MM.1S (cell line): ENCODE results near the gene MGST2.

Experiments used
- DNase-seq: peaks from one replicate; pipeline ENCODE4 v3.0.0-alpha.2; 2015
- H2AFZ ChIP-seq: fragments of 300-600 bp; sonication (generic); 2 replicates; pipeline ENCODE4 v1.6.0; 2016; ENCODE audit warnings: antibody characterized with exemption, low read length
- H3F3A ChIP-seq: fragments of 300-600 bp; sonication (generic); 2 replicates; pipeline ENCODE4 v1.6.1; 2016; ENCODE audit warnings: mild to moderate bottlenecking, antibody characterized with exemption, low read length, moderate library complexity, mixed read lengths; ENCODE audit not compliant: insufficient read depth
- H3K27ac ChIP-seq: fragments of 300-600 bp; sonication (generic); 2 replicates; pipeline ENCODE4 v1.5.1; 2016; ENCODE audit warnings: mild to moderate bottlenecking, low read length
- H3K27me3 ChIP-seq: fragments of 300-600 bp; sonication (generic); replicated peaks from 2 replicates; pipeline ENCODE4 v1.6.0; 2016; ENCODE audit warnings: low read length; ENCODE audit not compliant: insufficient read depth
- H3K36me3 ChIP-seq: fragments of 300-600 bp; sonication (generic); replicated peaks from 2 replicates; pipeline ENCODE4 v1.6.1; 2016; ENCODE audit warnings: mild to moderate bottlenecking, low read length, mixed read lengths; ENCODE audit not compliant: insufficient read depth
- H3K4me1 ChIP-seq: fragments of 300-600 bp; sonication (generic); 2 replicates; pipeline ENCODE4 v1.6.1; 2016; ENCODE audit warnings: low read length, mixed read lengths
- H3K4me2 ChIP-seq: fragments of 300-600 bp; sonication (generic); 2 replicates; pipeline ENCODE4 v1.6.0; 2016; ENCODE audit warnings: low read depth, low read length
- H3K4me3 ChIP-seq: fragments of 300-600 bp; sonication (generic); 2 replicates; pipeline ENCODE4 v1.5.1; 2016; ENCODE audit warnings: low read length, mixed read lengths
- H3K79me2 ChIP-seq: fragments of 300-600 bp; sonication (generic); 2 replicates; pipeline ENCODE4 v1.6.1; 2016; ENCODE audit warnings: mixed run types, low read length, mixed read lengths
- H3K9ac ChIP-seq: fragments of 300-600 bp; sonication (generic); 2 replicates; pipeline ENCODE4 v1.6.1; 2016; ENCODE audit warnings: low read length, mixed read lengths
- H3K9me2 ChIP-seq: fragments of 300-600 bp; sonication (generic); replicated peaks from 2 replicates; pipeline ENCODE4 v1.6.1; 2016; ENCODE audit warnings: mild to moderate bottlenecking, low read length, mixed read lengths; ENCODE audit not compliant: insufficient read depth
- H3K9me3 ChIP-seq: fragments of 300-600 bp; sonication (generic); replicated peaks from 2 replicates; pipeline ENCODE4 v1.6.1; 2016; ENCODE audit warnings: mild to moderate bottlenecking, low read length, mixed read lengths; ENCODE audit not compliant: insufficient read depth
- H4K20me1 ChIP-seq: fragments of 300-600 bp; sonication (generic); 2 replicates; pipeline ENCODE4 v1.6.1; 2016; ENCODE audit warnings: mild to moderate bottlenecking, low read length, moderate library complexity, mixed read lengths; ENCODE audit not compliant: insufficient read depth
- EZH2 ChIP-seq: fragments of 300-600 bp; sonication (generic); optimal IDR thresholded peaks from 2 replicates; pipeline ENCODE3; 2017; ENCODE audit warnings: low read depth, mild to moderate bottlenecking, antibody characterized with exemption, low read length, mixed read lengths
- EZH2phosphoT487 ChIP-seq: fragments of 300-600 bp; sonication (generic); IDR thresholded peaks from 2 replicates; pipeline ENCODE4 v1.6.1; 2018; ENCODE audit warnings: antibody characterized with exemption, low read length
- TF ChIP-seq, protein P1 (sequence below): fragments of 300-600 bp; sonication (generic); IDR thresholded peaks from 2 replicates; pipeline ENCODE4 v1.5.1; 2016; ENCODE audit warnings: antibody characterized with exemption, low read length, mixed read lengths

The MGST2 gene

GRCh38 chr4:139712882-139713281 lies 47.3 kb downstream of the MGST2 start:
- no peak overlapping the region for H3K9ac ChIP-seq
- H3K9me2 ChIP-seq, result no peaks in the 10 kb centered on the region
- no peak overlapping the region for H3K4me3 ChIP-seq
- H3K4me2 ChIP-seq, result no peak overlapping the region
- no peaks in the 10 kb centered on the region for H3K36me3 ChIP-seq
- H2AFZ ChIP-seq, result no peak overlapping the region
- no peaks in the 10 kb centered on the region for H3K4me1 ChIP-seq
- no peaks in the 10 kb centered on the region for H3K9me3 ChIP-seq
- H3K27me3 ChIP-seq, result no peaks in the 10 kb centered on the region
- no peak for DNase-seq
- H4K20me1 ChIP-seq, result no peaks in the 10 kb centered on the region
- TF ChIP-seq, protein P1, sequence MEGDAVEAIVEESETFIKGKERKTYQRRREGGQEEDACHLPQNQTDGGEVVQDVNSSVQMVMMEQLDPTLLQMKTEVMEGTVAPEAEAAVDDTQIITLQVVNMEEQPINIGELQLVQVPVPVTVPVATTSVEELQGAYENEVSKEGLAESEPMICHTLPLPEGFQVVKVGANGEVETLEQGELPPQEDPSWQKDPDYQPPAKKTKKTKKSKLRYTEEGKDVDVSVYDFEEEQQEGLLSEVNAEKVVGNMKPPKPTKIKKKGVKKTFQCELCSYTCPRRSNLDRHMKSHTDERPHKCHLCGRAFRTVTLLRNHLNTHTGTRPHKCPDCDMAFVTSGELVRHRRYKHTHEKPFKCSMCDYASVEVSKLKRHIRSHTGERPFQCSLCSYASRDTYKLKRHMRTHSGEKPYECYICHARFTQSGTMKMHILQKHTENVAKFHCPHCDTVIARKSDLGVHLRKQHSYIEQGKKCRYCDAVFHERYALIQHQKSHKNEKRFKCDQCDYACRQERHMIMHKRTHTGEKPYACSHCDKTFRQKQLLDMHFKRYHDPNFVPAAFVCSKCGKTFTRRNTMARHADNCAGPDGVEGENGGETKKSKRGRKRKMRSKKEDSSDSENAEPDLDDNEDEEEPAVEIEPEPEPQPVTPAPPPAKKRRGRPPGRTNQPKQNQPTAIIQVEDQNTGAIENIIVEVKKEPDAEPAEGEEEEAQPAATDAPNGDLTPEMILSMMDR, result no peak
- TF ChIP-seq EZH2phosphoT487 (no peak), EZH2 (no peak)
- H3K27ac ChIP-seq, result no peak overlapping the region
- no peaks in the 10 kb centered on the region for H3K79me2 ChIP-seq
- H3F3A ChIP-seq, result no peaks in the 10 kb centered on the region

GRCh38 chr4:139715746-139716391 lies 50.2 kb downstream of the MGST2 start:
- no peaks in the 10 kb centered on the region for H3K36me3 ChIP-seq
- TF ChIP-seq EZH2phosphoT487 (no peak), EZH2 (no peak)
- TF ChIP-seq, protein P1, result no peak
- H3K4me2 ChIP-seq, result no peak overlapping the region
- no peak overlapping the region for H3K9ac ChIP-seq
- no peaks in the 10 kb centered on the region for H4K20me1 ChIP-seq
- H3K4me1 ChIP-seq, result no peaks in the 10 kb centered on the region
- H3F3A ChIP-seq, result no peaks in the 10 kb centered on the region
- no peak for DNase-seq
- H3K27me3 ChIP-seq, result no peaks in the 10 kb centered on the region
- H3K4me3 ChIP-seq, result no peak overlapping the region
- no peaks in the 10 kb centered on the region for H3K79me2 ChIP-seq
- H2AFZ ChIP-seq, result no peak overlapping the region
- no peaks in the 10 kb centered on the region for H3K9me3 ChIP-seq
- no peaks in the 10 kb centered on the region for H3K9me2 ChIP-seq
- no peak overlapping the region for H3K27ac ChIP-seq

GRCh38 chr4:139718358-139718757 lies 52.7 kb downstream of the MGST2 start:
- Histone ChIP-seq H3K27me3 (no peaks in the 10 kb centered on the region), H3K4me3 (no peak overlapping the region), H3K4me1 (no peaks in the 10 kb centered on the region), H3K79me2 (no peaks in the 10 kb centered on the region), H4K20me1 (no peaks in the 10 kb centered on the region), H3F3A (no peaks in the 10 kb centered on the region), H3K27ac (no peak overlapping the region), H3K9ac (no peak overlapping the region), H3K9me2 (no peaks in the 10 kb centered on the region), H3K36me3 (no peaks in the 10 kb centered on the region), H3K4me2 (no peak overlapping the region), H2AFZ (no peak overlapping the region), H3K9me3 (no peaks in the 10 kb centered on the region)
- TF ChIP-seq EZH2, result no peak
- TF ChIP-seq EZH2phosphoT487, result no peak
- TF ChIP-seq, protein P1, result no peak
- DNase-seq, result no peak
